Bronchial epithelial cell (primary cell): ENCODE results near the gene SP4. TPM values are rescaled to one million over a fixed set of nuclear protein-coding genes. Genes with fewer than 3 reads are reported as not detected.
A peak's percentile ranks its signal among the peaks of the same experiment; 100 is the strongest.

ENCODE experiments used
- DNase-seq: peaks from one replicate; pipeline ENCODE4 v3.0.0-alpha.2; 2010; ENCODE audit warnings: low read depth
- FAIRE-seq: peaks from 2 replicates; lab custom pipeline; 2011; peaks lifted over from hg19 to GRCh38; lab: Jason Lieb, UNC
- H3K27me3 ChIP-seq: 2 replicates; pipeline ENCODE4 v1.5.1; 2011; ENCODE audit warnings: low read length; ENCODE audit not compliant: control insufficient read depth, insufficient read depth
- H3K36me3 ChIP-seq: 2 replicates; pipeline ENCODE4 v1.5.1; 2011; ENCODE audit warnings: low read length; ENCODE audit not compliant: control insufficient read depth, insufficient read depth
- H3K4me3 ChIP-seq: 2 replicates; pipeline ENCODE4 v1.5.1; 2011; ENCODE audit warnings: mild to moderate bottlenecking, low read depth, low read length, control low read depth
- CTCF ChIP-seq: IDR thresholded peaks from 2 replicates; pipeline ENCODE4 v1.5.1; 2011; ENCODE audit warnings: mild to moderate bottlenecking, moderate library complexity, low read length, control low read depth, inconsistent platforms; ENCODE audit not compliant: insufficient read depth, severe bottlenecking
- total RNA-seq: library from RNA; depleted of rRNA; stranded (reverse); fragments of >200 nt; gene quantifications from 2 replicates; pipeline ENCODE4 v1.2.1, GENCODE V29; 2014

The SP4 gene
- total RNA-seq, 1 donor from 2014 or later = 5.3 TPM

DNA sequence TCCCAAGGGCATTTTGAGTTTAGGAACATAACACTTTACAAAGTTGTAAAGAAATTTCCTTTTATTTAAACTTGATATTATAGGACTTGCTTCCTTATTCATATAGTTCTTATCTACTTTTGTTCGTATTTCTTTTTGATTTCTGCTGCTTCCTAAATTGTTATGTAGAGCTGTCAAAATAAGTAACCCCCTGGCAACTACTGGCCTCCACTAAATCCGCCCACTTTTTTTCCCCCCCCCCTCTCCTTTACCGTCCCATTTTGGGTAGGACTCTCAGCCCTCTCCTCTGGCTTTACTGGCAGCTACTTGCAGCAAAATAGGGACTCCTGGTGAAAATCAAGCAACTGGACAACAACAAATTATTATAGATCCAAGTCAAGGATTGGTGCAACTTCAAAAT lies 1.1 kb downstream of the SP4 start:
- Histone ChIP-seq H3K4me3 (no peak overlapping the region), H3K27me3 (no peaks in the 10 kb centered on the region), H3K36me3 (no peaks in the 10 kb centered on the region)
- TF ChIP-seq CTCF = no peak
- no peak for DNase-seq
- no peak for FAIRE-seq

DNA sequence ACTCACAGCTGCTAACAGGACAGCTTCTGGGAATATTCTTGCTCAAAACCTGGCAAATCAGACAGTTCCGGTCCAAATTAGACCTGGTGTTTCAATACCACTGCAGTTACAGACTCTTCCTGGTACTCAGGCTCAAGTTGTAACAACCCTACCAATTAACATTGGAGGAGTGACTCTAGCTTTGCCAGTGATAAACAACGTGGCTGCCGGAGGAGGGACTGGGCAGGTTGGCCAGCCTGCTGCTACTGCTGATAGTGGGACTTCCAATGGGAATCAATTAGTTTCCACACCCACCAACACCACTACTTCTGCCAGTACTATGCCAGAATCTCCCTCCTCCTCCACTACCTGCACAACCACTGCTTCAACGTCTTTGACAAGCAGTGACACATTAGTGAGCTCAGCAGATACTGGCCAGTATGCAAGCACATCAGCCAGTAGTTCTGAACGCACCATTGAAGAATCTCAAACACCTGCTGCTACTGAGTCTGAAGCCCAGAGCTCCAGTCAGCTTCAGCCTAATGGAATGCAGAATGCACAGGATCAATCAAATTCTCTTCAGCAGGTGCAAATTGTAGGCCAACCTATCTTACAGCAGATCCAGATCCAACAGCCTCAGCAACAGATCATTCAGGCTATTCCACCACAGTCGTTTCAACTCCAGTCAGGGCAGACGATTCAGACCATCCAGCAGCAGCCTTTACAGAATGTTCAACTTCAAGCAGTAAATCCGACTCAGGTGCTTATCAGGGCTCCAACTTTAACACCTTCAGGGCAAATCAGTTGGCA lies 2.1 kb downstream of the SP4 start:
- no peak for TF ChIP-seq CTCF
- DNase-seq = no peak
- FAIRE-seq = no peak

DNA sequence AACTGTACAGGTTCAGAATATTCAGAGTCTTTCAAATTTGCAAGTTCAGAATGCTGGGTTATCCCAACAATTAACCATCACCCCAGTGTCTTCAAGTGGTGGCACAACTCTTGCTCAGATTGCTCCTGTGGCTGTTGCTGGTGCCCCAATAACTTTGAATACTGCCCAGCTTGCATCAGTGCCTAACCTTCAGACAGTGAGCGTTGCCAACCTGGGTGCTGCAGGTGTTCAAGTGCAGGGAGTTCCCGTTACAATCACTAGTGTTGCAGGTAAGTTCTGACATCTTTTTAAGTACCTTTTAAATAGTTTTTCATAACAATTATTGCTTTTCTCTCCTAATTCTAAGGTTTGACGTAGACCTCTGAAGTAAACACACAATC lies 2.7 kb downstream of the SP4 start:
- DNase-seq = no peak
- H3K36me3 ChIP-seq = no peaks in the 10 kb centered on the region
- no peak for TF ChIP-seq CTCF
- no peak for FAIRE-seq
- H3K27me3 ChIP-seq = no peaks in the 10 kb centered on the region
- no peak overlapping the region for H3K4me3 ChIP-seq

More for the DNA sequence above, 2.1 kb downstream of the SP4 start:
- no peaks in the 10 kb centered on the region for H3K27me3 ChIP-seq
- no peak overlapping the region for H3K4me3 ChIP-seq
- no peaks in the 10 kb centered on the region for H3K36me3 ChIP-seq

DNA sequence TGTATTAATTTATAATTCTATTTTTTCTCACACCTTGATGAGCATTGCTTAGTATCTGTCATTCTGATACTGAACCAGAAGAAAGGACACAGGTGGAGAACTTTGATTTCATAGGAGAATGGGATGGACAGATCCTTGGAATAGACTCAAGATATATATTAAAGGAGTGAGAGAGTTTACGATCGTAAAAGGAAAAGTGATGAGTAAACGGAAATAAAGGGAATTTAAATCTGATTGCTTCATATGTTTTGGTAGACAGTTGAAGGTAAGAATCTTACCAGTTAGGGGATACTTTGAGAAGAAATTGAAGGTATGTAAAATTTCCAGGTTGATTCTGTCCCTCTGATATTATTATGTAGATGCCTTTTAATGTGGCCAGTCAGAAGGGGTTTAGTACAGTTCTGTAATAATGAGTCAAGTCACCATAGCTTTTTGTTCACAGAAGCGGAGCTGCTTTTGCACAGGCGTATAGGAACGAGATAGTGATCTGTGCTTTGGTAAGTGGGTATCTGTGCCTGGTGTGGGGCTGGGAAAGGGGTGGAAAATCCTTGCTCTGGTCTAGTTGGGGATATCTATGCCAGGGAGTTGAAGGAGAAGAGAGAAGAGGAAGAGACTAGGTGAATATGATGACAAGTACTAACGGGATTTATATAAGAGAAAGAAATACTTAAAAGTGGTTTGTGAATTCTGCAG lies 15.4 kb downstream of the SP4 start:
- Histone ChIP-seq H3K36me3 (peaks cover 1% of the 10 kb centered on the region), H3K4me3 (no peak overlapping the region), H3K27me3 (no peaks in the 10 kb centered on the region)
- TF ChIP-seq CTCF = no peak
- peak; percentile 75 for FAIRE-seq
- no peak for DNase-seq

DNA sequence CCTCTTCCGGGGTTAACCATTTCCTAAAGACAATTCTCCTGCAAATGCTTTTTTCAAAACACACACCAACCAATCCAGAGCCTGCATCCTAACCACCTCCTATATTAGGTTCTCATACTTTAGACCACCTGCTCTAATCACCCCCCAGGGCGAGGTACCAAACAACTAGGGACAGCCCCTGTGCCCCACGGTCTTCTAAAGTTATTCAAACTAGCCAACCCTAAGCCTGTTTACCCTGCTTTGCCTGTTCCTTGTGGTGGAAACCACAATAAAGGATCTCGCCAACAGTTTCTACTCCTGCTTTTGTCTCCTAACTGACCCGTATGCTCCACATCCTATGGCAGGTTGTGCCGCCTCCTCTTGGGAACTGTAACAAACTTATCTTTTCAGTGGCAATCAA lies 21.1 kb downstream of the SP4 start:
- TF ChIP-seq CTCF = no peak
- no peaks in the 10 kb centered on the region for H3K27me3 ChIP-seq
- DNase-seq (no peak), FAIRE-seq (no peak)
- H3K36me3 ChIP-seq = peaks cover 1% of the 10 kb centered on the region
- H3K4me3 ChIP-seq = no peak overlapping the region
